Sigmoid colon (tissue), 4 donors: Measurements from ENCODE around the gene EDEM2.

Experiments
- CTCF ChIP-seq, 4 experiments: fragments of 450-650 bp in 3 of 4; fragments of 200-600 bp in 1 of 4; IDR thresholded peaks; one replicate each; pipeline ENCODE4 v1.5.1; 2016 to 2019; ENCODE audit warnings: antibody characterized with exemption in 4 of 4, mild to moderate bottlenecking in 3 of 4, moderate library complexity in 2 of 4
- POLR2A ChIP-seq, 2 donors: fragments of 450-650 bp; IDR thresholded peaks; one replicate each; pipeline ENCODE4 v1.6.1; 2016; ENCODE audit warnings: antibody characterized with exemption in 2 of 2, mild to moderate bottlenecking in 2 of 2, moderate library complexity in 2 of 2
- POLR2AphosphoS5 ChIP-seq, 4 donors: sonication (generic); formaldehyde crosslinking; IDR thresholded peaks; one replicate each; pipeline ENCODE4 v1.6.1; 2017; ENCODE audit warnings: antibody characterized with exemption in 4 of 4

DNA sequence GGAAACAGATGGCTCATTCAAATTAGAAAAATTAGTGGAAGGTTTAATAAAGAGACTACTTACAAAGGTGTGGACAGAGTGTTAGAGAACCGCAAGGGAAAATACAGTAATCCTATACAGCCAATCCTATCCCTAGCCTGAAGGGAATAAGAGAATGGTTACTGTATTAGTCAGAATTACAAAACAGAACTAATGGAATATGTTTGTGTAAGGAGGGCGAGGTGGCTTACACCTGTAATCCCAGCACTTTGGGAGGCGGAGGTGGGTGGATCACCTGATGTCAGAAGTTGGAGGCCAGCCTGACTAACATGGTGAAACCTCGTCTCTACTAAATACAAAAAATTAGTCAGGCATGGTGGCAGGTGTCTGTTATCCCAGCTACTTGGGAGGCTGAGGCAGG lies 38.2 kb downstream of the EDEM2 start:
- TF ChIP-seq CTCF (IDR thresholded peaks at IDR 0.05), result no peak
- no peak for TF ChIP-seq POLR2AphosphoS5 (IDR thresholded peaks at IDR 0.05)
- no peak for TF ChIP-seq POLR2A (IDR thresholded peaks at IDR 0.05)
